Activated CD4-positive, alpha-beta T cell treated with anti-CD3 and anti-CD28 coated beads, Interleukin-2, amount 50 U/mL, for 1 hour (primary cell): ENCODE results near the gene HCLS1.
"Not testable (repeated sequence)": the region's sequence is repeated elsewhere in the genome, so short reads cannot be mapped to it uniquely, and the experiment has no call there.

Experiments
- DNase-seq: peaks from one replicate; pipeline ENCODE4 v3.0.0-alpha.2; 2020

The HCLS1 gene

DNA sequence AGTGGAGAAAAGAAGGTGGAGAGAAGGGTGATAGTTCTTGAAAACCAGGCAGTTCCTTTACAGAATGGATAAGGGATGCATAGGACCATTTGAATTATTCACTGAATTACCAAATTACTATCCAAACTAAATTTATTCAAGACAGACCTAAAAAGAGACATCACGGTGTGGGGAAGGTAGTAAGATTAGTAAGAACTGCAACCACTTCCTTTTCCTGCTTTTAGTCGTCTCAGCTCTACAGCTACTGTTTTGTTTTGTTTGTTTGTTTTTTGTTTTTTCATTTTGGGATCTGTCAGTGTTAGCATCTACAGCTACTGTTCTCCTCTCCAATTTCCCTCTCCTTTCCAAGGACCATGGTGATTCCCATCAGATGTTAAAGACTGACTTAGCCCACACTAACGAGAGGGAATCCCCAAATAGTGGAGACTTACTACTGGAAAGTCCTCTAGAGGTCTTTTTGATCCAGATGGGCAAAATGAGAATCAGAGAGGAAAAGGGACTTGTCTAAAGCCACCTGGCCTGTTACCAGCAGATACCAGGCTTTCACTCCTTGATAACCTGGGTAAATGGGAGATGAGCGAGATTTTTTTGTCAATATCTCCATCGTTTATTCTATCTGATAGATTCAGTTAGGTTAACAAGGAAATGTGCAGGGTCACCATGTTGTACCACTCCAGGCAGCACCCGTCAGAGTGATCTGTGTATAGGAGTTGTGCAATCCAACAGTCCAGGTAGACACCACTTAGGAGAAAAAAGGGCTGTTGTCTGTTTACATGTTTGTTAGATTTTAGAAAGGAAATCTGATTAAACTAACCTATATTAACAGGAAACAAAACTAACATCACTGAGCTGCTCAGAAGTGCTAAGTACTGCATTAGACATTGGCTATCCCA lies 6.0 kb downstream of the HCLS1 start:
- DNase-seq: no peak

DNA sequence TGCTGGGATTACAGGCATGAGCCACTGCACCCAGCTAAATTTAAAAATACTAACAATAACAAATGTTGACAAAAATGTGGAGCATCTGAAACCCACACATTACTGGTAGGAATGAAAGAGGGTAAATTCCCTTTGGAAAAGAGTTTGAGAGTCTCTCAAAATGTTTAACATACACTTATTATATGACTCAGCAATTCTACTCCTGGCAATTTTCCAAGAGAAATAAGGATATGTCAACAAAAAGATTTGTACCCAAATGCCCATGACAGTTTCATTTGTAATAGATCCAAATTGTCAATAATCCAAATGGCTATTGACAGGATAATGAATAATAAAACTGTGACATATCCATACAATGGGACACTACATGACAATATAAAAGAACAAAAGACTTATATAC lies 9.0 kb downstream of the HCLS1 start:
- DNase-seq: no peak

DNA sequence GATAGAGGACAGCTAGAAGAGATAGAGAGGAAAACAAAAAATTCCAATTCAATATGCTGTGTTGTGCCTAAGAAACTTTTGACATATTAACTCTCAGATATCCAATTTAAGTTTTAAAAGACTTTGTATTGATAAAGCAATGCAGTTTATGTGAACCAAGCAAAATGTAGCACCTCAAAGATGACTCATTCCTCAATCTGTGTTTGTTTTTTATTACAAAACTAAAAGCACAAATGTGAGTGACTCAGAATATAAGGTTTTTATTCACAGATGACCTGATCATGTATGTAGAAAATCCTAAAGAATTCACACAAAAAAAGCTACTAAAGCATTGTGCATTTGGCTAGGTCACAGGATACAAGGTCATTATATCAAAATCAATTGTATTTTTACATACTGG lies 11.1 kb downstream of the HCLS1 start:
- DNase-seq: no peak

DNA sequence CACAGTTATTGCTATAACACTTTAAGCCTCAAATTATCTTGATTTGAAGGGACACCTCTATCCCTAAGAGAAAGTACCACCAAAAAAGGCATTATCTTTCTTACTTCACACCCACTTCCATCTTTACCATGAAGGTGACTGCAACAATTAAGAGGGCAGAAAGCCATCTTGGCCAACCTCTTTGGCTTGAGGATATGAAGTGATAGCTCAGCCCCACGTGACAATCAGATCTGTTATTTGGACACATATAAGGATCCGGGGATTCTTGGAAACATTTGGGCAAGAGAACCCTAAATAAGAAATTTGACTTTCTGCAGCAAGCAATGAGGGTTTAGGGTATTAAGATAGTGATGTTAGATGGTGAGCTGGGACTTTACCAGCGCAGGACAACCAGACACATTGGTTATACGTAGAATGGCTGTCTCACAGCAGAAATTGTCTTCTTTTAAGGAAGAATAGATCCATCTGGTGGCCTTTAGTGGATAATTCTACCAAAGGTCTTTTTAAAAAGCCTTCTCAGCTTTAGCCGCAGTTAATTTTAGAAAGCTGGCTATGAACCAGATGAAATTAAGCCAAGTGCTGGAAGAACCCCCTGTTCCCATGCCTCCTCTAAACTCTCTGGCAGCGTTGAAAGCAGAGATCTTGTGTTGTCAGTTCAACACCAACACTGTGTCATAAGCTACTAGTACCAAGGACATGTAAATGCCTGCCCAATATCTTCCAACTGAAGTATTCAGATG lies 12.3 kb downstream of the HCLS1 start:
- no peak for DNase-seq

DNA sequence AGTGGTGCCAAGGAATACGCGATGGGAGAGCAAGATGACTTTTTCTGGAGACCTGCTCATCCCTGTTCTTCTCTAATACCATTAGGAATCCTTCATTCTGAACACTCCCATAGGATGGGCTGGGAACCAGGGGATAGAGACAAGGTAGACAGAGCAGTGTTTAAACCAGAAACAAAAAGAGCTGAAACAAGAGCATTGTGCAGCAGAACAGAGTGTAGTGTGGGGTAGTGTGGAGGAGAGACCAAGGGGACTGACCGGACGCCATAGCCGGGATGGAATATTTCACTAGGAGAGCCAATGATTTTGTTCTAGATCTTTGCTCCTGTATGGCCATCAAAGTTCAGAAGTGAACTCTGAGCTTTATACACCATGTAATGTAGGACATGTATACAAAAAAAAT lies 15.6 kb downstream of the HCLS1 start:
- DNase-seq: no peak

DNA sequence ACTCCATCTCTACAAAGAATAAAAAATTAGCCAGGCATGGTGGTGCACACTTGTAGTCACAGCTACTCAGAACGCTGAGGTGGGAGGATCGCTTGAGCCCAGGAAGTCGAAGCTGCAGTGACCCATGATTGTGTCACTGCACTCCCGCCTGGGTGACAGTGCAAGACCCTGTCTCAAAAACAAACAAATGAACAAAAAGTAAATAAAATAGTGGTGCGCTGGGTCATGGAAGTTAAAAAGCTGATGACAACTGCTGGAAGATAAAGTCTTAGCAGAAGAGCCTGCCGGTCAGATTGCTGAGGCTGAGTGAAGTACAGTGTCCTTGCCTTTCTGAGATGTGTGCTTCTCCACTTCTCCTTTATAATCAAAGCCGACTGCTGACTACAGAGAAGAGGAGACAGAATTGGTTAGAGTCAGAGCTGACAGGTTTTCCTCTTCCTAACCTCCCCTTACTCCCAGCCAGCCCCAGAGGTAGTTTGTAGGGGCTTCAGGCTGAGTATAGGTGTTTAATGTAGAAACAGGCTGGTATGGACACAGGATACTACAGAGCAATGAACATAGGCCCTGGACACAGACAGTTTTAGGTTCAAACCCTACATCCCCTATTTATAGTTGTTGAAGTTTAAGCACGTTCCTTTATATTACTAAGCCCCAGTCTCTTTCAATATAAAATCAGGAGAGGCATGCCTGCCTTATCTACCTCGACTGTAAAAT lies 17.9 kb downstream of the HCLS1 start:
- DNase-seq: no peak

DNA sequence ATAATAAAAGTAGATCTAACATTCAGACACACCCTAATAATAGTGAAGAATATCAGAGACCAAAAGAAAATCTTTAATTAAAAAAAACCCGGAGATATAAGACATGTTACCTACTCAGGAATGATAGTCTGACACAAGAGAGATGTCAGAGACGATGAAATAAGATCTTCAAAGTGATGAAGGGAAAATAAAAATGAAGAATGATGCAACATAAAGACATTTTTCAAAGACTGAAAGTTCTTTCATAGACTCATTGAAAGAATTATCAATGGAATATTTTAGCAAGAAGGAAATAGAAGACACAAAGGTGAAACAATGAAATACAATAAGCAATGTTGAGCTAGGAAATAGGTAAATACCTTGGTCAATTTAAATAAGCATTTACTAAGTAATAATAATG lies 19.6 kb downstream of the HCLS1 start:
- no peak for DNase-seq

DNA sequence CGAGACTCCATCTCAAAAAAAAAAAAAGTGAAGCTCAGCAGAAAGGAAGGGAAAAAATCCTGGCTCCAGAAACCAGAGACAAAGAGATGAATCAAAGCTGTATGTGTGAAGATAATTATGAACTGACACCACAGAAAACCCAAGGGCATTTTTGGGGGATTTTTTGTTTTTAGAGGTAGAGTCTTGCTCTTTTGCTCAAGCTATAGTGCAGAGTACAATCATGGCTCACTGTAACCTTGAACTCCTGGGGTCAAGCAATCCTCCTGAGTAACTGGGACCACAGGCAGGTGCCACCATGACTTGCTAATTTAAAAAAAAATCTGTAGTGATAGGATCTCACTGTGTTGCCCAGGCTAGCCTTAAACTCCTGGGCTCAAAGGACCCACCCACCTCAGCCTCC lies 22.8 kb downstream of the HCLS1 start:
- DNase-seq: no peak

DNA sequence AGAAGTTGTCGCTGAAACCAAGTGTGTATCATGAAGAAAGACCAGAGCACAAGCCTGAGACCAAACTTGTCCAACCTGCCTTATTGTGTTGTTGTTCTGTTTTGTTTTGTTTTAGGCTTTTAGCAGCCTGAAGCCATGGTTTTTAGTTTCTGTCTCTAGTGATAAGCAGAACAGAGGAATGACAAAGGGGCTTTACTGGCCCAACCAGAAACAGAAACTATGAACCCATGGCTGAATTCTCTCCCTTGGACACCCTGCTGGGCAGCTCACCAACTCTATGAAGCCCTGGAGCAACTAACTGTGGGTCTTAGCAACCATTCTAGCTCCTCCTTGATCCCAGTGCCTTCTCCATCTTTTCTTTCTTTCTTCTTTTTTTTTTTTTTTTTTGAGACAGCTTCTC lies 30.3 kb downstream of the HCLS1 start:
- no peak for DNase-seq

DNA sequence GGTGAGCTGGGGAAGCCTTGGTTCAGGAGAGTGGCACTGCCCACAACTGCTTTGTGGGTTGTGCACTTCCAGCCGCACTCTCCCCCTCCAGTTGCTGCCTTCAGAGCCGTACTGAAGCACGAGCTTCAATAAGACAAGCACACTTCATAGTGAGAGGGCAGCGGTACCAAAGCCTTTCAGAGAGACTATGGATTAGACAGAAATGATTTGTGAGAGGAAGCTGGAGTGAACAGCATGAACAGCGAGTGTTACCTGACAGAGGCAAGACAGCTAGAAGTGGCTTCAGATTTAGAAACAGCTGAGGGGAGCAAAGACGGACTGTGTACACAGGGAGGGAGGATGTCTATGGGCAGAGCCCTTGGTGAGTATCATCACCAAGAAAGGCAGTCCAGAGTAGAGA lies 31.1 kb downstream of the HCLS1 start:
- DNase-seq: no peak

DNA sequence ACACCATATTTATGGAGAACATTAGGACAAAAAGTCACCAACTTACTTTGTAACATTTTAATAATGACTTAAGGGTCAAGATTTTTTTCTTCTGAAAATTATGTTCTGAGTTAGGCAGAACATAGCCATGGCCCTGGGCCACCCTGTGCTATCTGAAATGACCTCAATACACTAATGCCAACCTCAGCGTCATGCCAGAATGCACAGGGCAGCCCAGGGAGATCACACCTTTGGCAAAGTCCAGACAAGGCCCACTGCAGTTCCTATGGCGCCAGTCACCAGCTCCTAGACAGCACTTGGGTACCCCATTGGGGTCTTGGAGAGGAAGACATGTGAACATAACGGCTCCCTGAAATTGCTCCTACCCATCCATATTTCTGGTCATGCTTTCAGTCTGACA lies 33.1 kb downstream of the HCLS1 start:
- DNase-seq: no peak

DNA sequence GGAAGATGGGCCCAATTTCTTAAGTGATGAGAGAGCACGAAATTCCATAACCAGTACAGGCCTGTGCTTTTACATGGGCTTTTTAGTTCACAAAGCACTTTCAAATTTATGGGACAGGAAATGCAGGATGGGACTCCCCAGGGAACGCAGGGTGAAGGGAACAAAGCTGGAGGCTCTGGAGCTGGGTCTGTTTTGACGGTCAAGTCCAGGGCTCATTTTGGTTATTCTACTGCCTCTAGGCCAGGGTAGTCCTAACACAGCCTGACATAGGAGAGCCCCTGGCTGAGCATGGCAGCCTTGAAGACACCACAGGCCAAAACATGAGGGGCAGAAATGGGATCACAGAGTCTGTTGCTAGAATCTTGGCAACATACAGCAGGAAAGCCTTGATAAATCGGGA lies 33.5 kb downstream of the HCLS1 start:
- no peak for DNase-seq

DNA sequence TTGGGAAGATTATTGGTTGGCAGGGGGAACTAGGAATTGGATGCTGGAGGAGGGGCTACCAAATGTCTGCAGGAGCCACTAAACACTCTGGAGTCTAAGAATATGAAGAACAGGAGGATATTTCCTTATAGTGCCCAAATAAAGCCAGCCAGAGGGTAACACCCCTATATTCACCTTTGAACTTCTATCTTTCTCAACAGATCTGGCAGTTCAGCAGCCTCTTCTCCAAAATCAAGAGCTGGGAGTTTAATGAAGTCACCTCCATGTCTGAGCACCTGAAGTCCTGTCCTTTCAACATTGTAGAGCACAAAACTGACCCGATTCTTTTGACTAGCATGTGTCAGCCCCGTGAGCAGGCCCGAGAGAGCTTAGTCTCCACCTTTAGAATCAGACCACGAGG lies 34.2 kb downstream of the HCLS1 start:
- no peak for DNase-seq

DNA sequence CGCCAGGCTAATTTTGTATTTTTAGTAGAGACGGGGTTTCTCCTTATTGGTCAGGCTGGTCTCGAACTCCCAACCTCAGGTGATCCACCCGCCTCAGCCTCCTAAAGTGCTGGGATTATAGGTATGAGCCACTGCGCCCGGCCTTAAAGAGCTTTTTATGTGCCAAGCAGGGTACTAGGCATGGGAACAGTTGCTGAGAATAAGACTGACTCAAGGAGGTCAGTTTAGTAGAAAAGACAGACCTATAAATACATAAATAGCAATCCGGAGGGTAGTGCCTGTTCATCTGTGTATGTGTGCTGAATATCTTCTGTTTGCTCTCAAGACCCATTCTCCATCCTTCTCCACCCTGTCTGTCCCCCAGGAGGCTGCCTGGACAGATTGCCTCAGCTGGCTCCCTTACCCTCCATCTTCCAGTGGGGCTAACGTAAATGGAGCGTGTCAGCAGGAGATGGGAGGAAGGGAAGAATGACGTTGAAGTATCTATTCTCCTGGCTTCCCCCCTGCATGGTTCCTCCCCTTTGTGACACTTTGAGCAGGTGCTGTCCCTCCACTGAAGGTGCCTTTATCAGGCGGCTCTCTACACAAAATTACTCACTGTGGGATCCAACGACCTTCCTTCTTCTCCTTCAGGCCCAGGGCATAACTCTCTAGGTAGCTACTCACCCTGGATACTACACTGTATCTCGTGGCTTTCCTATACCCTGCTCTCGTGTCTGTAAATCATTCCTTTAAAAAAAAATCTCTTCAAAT lies 36.4 kb downstream of the HCLS1 start:
- no peak for DNase-seq

DNA sequence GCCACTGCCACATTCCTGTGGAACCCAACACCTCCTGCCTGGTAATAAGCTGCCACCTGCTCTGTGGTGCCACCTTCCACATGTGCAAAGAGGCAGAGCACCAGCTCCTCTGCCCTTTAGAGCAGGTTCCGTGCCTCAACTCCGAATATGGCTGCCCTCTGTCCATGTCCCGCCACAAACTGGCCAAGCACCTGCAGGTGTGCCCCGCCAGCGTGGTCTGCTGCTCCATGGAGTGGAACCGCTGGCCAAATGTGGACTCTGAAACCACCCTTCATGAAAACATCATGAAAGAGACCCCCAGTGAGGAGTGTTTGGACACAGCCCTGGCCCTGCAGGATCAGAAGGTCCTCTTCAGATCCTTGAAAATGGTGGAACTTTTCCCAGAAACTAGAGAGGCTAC lies 39.2 kb downstream of the HCLS1 start:
- DNase-seq: no peak

DNA sequence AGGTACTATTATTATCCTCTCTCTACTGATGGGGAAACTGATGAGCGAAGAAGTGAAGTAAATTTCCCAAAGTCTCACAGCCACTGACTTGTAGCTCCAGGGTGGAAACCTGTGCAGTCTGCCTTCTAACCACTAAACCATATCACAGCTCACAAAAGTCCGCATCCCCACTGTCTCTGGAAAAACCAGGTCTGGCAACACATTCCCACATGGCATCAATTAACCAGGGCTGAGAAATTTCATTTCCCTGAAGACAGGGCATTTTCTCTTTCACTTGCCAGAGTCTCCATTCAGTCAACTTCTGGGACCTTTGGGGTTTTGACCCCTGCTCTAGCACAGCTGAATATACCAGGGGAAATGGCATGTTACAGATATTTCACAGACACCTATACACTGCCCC lies 41.0 kb downstream of the HCLS1 start:
- no peak for DNase-seq

DNA sequence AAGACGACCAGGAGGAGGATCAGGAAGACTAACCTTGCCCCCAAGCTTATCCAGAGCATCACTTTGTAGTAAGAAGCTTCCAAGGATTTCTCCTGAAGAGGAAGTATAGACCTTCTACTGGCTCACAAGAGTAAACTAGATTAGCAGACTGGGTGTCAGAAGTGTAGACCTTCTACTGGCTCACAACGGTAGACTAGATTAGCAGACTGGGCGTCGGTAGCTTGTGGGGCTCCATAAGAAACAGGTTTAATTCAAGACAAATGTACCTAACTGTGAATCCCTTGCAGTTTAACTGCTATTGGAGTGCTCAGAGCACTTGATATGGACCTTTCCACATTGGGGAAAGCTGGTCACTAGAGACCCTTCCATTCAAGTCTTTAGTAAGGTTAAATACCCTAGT lies 54.6 kb downstream of the HCLS1 start:
- DNase-seq: no peak

DNA sequence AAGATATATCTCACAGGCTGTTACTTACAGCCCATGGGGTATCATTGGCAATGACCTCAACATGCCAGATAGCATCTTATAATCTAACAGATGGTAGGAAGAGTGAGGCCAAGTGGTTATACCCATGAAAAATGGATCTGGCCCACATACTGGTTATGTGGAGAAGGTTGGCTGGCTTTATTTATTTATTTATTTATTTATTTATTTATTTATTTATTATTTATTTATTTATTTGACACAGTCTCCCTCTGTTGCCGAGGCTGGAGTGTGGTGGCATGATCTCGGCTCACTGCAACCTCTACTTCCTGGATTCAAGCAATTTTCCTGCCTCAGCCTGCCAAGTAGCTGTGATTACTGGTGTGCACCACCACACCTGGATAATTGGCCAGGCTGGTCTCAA lies 55.9 kb downstream of the HCLS1 start:
- no peak for DNase-seq

DNA sequence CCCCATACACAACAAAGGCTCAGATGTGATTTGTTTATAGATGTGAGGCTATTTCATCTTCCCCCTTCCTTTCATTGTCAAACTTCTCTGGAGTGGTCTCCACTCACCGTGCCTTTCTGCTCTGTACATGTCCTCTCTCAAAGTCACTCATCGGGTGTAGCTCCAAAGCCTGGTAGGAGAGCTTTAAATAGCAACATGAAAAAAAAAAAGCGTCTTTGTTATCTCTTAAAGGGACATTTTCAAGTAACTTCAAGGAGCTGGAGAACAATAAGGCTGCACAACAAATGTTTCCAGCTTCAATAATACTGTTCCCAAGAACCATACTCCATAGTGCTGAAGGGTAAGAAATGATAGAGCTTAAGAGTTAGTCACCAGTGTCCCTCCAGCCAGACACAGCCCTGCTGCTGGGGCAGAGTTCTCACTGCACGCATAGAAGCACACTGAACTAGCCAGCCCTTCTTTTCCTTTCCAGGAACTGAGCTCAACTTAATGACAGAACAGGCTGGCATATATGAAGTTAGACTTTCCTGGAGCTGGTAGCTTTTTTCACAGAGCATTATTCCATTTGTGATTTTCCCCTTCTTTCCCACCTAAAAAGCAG lies 59.4 kb downstream of the HCLS1 start:
- DNase-seq: no peak

DNA sequence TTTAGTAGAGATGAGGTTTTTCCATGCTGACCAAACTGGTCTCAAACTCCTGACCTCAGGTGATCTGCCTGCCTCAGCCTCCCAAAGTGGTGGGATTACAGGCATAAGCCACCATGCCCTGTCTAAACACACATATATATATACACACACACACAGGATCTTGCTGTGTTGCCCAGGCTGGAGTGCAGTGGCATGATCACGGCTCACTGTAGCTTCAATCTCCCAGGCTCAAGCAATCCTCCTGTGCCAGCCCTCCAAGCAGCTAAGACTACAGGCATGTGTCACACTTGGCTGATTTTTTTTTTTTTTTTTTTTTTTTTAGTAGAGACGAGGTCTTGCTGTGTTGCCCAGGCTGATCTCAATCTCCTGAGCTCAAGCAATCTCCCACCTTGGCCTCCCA lies 60.8 kb downstream of the HCLS1 start:
- not testable (repeated sequence) for DNase-seq

DNA sequence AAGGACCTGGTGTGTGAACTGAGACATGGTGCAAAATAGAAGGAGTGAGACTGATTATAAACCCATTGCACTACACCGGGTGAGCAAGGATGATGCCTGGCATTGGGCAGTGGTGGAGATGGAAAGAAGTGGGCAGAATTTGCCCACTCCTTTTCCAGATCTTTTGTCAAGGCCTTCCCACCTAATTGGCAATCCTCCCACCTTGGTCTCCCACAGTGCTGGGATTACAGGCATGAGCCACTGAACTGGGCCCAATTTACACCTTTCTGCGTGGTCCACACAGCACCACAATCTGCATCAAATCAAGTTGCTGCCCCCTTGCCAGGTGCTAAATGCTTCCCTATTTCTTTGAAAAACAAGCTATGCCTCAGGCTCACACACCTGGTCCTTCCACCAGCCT lies 62.1 kb downstream of the HCLS1 start:
- no peak for DNase-seq

DNA sequence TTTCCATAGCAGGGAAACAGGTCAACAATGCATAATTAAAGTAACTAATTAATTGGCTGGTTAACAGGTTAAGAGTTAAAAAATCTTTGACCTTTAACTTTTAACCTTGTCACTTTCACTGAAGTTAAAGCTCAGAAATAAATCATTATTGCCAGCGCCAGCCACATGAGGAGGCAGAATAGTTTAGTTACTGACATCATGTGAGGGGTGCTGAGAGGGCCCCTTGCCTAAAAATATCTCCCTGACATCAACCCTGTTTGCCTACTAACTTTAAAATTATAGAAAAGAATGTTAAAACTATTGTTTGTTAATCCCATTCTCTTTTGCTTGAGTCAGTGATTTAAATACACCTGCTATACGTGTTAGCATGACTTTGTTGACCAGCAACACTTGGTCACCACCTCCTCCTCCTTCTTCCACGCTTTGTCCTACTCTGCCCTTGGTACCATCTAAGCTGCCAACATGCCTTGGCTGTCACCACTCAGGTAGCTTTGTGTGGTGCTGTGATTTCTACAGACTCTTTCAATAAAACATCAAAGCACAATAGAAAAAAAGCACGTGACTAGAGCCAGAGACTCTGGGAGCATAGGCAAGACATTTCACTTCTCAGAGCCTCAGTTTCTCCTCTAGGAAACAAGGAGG lies 64.8 kb downstream of the HCLS1 start:
- DNase-seq: no peak
